Epithelial cell of proximal tubule (primary cell): ENCODE measurements around the gene PLA2R1. TPM values are rescaled to one million over a fixed set of nuclear protein-coding genes. Genes with fewer than 3 reads are reported as not detected.

Experiments used
- DNase-seq: peaks from one replicate; pipeline ENCODE4 v3.0.0-alpha.2; 2011; ENCODE audit warnings: low read depth
- H3K4me3 ChIP-seq: 2 replicates; pipeline ENCODE4 v1.5.1; 2011; ENCODE audit warnings: low read depth, mild to moderate bottlenecking, low read length
- CTCF ChIP-seq: conservative IDR thresholded peaks from 2 replicates; pipeline ENCODE4 v1.5.1; 2012; ENCODE audit warnings: low read depth, mild to moderate bottlenecking, low read length
- total RNA-seq: library from RNA; depleted of rRNA; stranded (reverse); fragments of >200 nt; gene quantifications from 2 replicates; pipeline ENCODE4 v1.2.3, GENCODE V29; 2015

Gene PLA2R1
- total RNA-seq, 1 donor from 2014 or later: 3.6 TPM

GRCh38 chr2:159922563-159922962 lies 139.9 kb downstream of the PLA2R1 start:
- DNase-seq: no peak
- TF ChIP-seq CTCF: no peak
- no peak overlapping the region for H3K4me3 ChIP-seq

- no peak for DNase-seq
- TF ChIP-seq CTCF: peak; percentile 94
- H3K4me3 ChIP-seq: no peak overlapping the region
Observed at GRCh38 chr2:159921752-159922404, 140.5 kb downstream of the PLA2R1 start.

- no peak for DNase-seq
- no peak for TF ChIP-seq CTCF
- H3K4me3 ChIP-seq: no peak overlapping the region
Observed at GRCh38 chr2:159916511-159916910, 145.9 kb downstream of the PLA2R1 start.

GRCh38 chr2:159913900-159914299 lies 148.5 kb downstream of the PLA2R1 start:
- no peak for TF ChIP-seq CTCF
- no peak for DNase-seq
- no peak overlapping the region for H3K4me3 ChIP-seq

GRCh38 chr2:159912580-159912979 lies 149.8 kb downstream of the PLA2R1 start:
- H3K4me3 ChIP-seq: no peak overlapping the region
- DNase-seq: no peak
- TF ChIP-seq CTCF: no peak

GRCh38 chr2:159910951-159911350 lies 151.5 kb downstream of the PLA2R1 start:
- no peak for DNase-seq
- TF ChIP-seq CTCF: no peak
- H3K4me3 ChIP-seq: no peak overlapping the region

- H3K4me3 ChIP-seq: no peak overlapping the region
- no peak for TF ChIP-seq CTCF
- DNase-seq: no peak
Observed at GRCh38 chr2:159908623-159909022, 153.8 kb downstream of the PLA2R1 start.
